SH-SY5Y (cell line): ENCODE measurements around the gene TUBB2A.

Experiments used
- GATA2 ChIP-seq: IDR thresholded peaks from 2 replicates; pipeline ENCODE4 v1.6.1; 2011; ENCODE audit warnings: mild to moderate bottlenecking, low read depth, low read length
- GATA3 ChIP-seq: IDR thresholded peaks from 2 replicates; pipeline ENCODE4 v1.6.1; 2011; ENCODE audit warnings: low read depth, mild to moderate bottlenecking, low read length, moderate library complexity

Gene TUBB2A

DNA sequence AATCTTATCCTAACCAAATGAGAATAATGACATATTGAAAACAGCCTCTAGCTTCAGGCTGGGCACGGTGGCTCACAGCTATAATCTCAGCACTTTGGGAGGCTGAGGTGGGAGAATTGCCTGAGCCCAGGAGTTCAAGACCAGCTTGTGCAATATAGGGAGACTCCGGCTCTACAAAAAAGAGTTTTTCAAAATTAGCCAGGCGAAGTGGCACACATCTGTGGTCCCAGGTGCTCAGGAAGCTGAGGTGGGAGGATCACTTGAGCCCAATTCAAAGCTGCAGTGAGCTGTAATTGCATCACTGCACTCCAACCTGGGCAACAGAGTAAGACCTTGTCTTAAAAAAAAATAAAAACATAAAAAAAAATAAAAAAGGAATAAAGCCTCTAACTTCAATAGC lies 4.7 kb downstream of the TUBB2A start:
- no peak for TF ChIP-seq GATA2

DNA sequence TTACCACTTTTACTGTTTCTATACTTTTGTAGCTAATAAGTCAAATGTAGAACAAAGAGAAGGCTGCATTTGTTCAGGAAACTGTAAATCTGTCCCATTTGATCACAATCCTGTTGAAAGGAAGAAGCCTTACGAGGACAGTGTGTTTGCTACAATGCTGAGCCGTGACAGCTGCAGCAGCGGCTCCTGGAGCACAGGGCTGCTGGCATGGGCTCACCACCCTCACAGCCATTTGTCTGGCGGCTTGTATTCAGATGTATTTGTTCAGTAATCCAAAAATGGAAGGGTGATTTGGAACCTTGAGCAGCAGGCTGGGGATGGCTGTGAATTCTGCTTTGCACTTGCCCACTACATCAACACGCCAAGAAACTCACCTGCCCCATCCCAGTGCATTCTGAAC lies 5.7 kb downstream of the TUBB2A start:
- TF ChIP-seq GATA2 (no peak), GATA3 (no peak)

DNA sequence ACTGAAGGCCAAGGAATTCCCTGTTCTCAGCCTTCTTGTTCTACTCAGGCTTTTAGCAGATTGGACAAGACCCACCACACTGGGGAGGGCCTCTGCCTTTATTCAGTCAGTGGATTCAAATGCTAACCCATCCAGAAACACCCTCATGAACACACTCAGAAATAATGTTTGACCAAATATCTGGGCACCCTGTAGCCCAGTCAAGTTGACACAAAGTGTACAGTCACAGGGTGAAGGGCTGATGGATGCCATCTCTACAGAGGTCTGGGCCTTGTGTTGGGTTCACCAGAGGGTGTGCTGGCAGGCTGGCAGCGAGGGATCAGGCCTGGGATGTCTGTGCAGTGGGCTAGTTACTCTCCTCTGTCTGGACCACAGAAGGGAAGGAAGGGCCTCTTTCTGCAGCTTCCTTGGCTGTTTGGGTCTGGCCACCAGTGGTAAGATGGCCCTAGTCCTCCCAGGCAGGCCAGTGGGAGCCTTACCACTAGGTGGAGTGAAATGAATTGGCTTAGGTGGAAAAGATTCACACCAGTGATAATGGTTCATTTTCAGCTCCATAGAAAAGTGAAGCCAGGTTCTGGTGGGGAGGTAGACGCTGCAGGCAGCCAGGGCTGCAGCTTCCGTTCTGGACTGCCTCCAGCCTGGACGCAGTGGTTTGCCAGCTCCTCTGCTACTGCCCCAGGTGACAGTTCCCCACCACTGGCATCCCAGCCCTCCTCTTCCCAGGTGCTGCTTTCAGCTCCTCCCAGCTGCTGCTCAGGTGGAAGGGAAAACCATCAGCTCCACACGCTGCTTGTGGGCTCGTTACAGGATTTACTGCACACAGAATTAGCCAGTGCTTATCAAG lies 9.2 kb downstream of the TUBB2A start:
- no peak for TF ChIP-seq GATA2
- TF ChIP-seq GATA3 = no peak

DNA sequence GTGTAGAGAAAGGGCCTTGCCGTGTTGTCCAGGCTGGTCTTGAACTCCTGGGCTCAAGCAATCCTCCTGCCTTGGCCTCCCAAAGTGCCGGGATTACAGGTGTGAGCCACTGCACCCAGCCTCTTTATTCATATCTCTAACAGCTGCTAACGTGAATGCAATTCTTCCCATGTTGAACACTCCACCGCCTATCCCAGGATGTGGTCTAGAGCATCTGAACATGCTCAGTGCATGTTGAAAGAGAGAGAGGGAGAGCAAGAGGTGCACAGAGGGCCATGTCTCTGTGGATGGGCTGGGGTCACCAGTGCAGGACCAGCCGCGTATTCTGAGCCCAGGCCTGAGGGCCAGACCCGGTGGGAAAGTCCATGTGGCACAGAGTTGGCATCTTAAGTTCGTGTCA lies 12.8 kb downstream of the TUBB2A start:
- TF ChIP-seq GATA2 = no peak
- TF ChIP-seq GATA3 = no peak

DNA sequence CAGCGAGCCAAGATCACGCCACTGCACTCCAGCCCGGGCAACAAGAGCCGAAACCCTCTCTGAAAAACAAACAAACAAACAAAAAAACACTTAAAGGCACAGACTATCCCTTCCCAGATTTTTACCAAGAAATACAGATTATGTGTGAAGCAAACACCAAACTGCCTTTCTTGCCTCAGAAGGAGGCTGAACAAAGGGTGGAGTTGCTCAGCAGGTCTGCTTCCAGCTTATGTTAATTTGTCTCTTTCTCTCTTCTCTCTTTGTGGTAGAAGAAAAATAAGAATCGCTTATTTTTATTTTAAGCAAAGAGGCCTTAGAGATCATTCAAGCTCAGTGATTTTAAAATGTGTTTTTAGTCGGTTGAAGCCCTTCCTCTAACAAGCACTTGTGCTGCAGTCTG lies 14.2 kb downstream of the TUBB2A start:
- TF ChIP-seq GATA2 = no peak
- TF ChIP-seq GATA3 = no peak

DNA sequence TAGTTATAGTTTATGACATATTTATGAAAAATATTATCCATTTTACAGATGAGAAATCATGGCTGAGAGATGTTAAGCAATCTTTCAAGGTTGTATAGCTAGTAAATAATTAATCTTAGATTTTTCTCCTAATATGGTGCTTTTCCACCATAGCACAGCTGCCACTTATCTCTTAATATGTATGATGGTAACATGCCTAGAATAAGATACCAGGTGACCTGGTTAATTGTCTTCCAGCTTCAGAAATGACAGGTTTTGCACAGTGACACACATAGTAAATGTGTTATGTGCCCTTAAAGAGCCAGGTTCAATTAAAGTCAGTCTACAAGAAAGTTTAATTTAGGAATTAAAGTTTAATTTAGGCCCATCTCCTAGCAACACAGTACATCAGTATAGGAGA lies 14.8 kb downstream of the TUBB2A start:
- TF ChIP-seq GATA2 (no peak), GATA3 (no peak)

DNA sequence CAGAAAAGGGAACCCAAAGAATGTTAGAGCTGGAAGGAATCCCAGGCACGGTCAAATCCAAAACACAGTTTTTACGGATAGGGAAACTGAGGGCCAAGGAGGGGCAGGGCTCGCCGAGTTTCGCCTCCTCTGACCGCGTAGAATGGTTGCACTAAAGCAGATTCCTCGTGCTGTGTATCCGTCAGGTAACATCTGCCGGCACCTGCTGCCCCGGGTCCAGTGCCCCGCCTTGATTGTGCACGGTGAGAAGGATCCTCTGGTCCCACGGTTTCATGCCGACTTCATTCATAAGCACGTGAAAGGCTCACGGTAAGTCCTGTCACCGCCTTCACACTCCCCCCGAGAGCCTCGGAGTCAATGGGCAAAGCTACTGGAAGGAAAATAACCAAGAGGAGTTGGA lies 17.1 kb downstream of the TUBB2A start:
- TF ChIP-seq GATA2 (no peak), GATA3 (no peak)

DNA sequence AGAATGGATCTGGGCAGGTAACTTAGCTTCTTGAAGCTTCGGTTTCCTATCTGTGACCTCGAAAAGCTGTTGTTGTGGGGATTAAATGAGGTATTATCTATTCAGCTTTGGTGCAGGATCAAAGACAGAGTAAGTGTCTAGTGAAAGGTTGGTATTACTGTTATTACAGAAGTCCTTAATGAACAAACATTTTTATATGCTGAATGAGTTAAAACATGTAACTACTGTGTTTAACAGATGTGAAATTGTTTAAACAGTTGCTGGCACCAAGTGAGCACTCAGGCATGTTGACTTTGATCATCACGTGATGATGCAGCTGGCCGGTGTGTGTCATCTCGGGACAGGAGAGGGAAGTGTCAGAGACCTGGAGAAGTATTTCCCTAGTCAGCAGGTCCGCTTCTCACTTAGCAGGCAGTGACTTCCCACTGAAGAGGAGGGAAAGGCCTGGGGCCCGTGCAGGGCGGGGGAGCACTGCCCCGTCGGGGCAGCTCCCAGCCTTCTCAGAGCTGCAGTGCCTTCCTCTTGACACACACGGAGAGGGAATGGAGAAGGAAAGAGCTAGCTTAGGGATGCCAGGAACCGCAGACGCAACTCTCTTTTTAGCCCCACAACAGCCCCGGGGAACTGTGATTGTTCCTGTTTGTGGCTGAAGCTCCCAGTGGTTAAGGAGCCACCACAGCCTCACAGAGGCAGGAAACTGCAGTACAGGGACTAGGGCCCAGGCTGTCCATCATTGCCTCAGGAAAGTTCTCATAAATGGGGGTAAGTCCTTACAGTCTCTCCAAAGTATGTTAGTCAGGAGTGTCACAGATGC lies 18.0 kb downstream of the TUBB2A start:
- no peak for TF ChIP-seq GATA2
- TF ChIP-seq GATA3 = no peak

DNA sequence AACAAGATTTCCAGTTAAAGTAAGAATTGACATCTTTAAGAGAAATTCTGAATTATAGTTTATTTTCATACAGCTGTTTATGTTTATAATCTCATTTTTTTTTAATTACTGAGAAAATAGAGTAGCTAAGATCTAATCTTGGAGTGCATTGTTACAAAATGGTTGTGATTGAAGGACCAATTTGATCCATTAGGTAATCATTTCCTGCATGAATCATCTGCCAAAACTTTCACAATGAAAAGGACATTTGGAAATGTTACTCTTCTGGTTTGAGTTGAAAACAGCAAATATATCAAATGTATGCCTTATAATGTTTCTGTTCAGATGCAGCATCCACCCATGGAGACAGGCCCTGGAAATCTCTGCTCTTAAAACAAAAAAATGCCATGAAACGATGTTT lies 19.0 kb downstream of the TUBB2A start:
- TF ChIP-seq GATA3 = no peak
- TF ChIP-seq GATA2 = no peak

DNA sequence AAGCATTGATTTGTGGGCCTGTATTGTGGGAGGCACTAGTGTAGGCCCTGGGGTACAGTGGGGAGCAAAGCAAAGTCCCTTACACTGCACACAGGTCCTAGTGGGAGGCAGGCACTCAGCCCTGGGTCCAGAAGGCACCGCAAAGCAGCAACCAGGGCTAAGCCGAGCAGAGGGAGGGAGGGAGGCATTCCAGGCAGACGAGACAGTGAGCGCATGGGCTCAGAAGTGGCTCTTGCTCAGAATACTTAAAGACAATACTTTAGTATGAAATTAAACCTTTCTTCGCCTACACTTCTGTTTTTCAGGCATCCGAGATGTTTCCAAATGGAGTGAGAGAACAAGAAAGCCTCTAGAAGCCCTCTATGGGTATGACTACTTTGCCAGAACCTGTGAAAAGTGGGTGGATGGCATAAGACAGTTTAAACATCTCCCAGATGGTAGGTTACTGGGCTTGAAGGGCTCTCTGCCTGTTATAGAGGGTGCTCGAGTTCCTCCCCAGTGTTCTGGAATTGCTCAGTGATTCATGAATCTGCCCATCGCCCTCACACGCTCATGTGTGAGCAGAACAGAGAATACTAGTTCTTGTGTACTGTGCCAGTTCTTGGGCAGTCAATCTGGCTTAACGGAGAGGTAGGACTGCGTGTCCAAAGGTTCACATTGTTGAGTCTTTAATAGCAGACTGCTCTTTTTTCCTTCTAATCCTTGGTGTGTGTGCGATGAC lies 20.1 kb downstream of the TUBB2A start:
- no peak for TF ChIP-seq GATA3
- no peak for TF ChIP-seq GATA2

DNA sequence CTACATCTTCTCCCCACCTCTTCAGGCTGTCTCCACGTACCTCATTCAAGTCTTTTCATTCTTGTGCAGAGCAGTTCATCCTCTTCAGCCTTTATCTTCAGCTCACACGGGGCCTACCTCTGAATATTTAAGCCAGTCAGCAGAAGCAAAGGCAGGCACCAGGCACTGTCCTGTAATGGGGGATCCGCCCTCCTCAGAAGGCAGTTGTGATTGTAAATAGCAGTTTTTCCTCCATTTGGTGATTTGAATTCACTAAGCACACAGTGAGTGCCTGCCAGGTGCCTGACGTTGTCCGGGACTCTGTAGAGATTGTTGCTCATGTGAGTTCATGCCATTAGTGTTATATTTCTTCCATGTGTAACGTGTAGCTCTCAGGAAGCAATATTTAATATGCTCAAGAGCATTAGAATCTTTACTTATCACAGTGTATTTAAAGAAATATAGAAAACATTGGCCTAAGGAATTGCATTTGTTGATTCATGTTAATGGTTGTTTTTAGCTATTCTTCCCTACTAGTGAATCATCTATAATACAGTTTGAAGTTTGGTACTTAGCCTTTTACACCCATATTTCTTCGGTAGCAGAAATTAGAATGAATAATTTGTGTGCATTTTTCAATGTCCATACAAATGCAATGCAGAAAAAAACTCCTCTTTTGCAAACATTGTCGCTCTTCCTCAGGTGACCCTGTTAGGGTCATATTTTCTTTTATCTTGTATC lies 20.9 kb downstream of the TUBB2A start:
- TF ChIP-seq GATA2 (no peak), GATA3 (no peak)

DNA sequence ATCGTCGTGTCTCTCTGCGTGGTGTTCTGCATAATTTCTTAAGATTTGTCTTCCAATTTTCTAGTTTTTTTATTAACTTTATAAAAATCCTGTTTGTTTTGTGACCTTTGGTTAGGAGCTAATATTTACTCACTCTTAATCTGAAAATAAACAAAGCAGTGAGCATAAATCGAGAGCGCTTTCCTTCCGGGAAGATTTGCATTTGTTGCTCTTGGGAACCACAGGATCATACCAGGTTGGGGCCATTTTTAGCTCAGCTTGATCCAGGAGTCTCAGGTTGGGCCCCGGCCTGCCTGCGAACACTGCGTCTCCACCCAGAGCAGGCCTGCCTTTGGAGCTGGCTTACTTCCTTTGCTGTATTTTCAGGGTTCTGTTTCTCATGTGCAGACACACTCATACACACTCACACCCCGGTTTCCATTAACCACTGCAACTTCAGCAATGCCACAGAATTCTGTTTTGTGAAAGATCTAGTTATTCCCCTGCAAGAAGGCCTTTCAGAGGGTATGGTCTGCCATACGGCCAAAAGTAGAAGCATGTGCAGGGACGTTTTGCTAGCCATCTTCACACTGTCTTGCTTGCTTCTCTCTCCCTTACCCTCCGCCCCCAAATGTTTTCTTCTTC lies 21.6 kb downstream of the TUBB2A start:
- TF ChIP-seq GATA3 (no peak), GATA2 (no peak)

DNA sequence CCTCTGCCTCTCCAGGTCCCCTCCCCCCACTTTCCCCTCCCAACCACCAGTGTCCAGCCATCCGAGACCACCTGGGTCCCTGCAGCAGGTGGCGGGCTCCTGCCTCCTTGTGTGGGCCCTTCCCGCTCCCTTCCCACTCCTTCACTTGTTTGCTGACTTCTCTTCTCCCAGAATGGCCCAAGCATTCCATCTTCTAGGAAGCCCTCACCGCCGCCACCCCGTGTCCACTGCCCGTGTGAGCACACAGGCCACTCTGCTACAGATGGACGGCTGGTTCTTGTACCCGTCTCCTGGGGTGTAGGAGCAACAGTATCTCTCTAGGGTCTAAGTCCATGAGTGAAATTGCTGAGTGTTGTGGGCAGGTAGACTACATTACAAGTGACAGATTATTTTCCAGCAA lies 23.8 kb downstream of the TUBB2A start:
- TF ChIP-seq GATA3 (no peak), GATA2 (no peak)
